A549 treated with dexamethasone at 1 μM for 4 hours (cell line): Measurements from ENCODE around the gene PPCS. TPM values are rescaled to one million over a fixed set of nuclear protein-coding genes. Genes with fewer than 3 reads are reported as not detected.

ENCODE experiments used
- total RNA-seq: library from RNA; stranded (reverse); fragments of 200-300 nt; extraction: Qiagen RNA extraction; gene quantifications from 5 replicates; pipeline ENCODE4 v1.2.3, GENCODE V29; 2022

Gene PPCS
- 35.7 to 43.2 TPM (median 37.4 TPM) in 5 replicates for total RNA-seq

DNA sequence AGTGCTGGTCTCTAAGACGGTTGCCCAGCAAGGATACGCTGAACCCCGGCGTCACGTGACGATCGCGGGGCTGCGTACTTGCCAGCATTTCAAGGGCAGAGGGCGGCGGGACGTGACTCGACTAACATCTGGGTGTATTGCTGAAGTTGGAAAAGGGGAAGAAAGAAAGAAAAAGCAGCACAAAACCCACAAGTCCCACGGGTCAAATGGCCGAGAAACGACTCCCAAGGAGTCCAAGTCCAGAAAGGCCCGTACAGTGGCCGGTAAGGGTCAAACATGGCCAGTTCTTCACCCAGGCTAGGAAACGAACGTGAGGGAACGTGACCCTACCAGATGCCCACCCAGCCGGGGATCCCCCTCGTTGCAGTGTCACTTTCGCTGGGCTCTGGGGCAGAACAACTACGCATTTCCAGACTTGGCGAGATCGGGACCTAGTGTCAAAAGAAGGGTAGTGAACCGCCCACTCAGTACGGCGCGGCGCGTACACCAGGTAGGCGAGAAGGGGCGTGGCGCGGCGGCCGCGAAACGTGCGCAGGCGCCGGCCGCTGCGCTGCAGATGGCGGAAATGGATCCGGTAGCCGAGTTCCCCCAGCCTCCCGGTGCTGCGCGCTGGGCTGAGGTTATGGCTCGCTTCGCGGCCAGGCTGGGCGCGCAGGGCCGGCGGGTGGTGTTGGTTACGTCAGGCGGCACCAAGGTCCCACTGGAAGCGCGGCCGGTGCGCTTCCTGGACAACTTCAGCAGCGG lies at the start of gene PPCS, which contains the start of gene ZMYND12:
PPCS (plus strand) TSS at position 534 of the 744 bp plus-strand sequence; CDS start at position 557, 23 bp downstream.
ZMYND12 (minus strand) TSS at position 13 of the 744 bp plus-strand sequence. CDS start 25 bp downstream, outside the sequence.

DNA sequence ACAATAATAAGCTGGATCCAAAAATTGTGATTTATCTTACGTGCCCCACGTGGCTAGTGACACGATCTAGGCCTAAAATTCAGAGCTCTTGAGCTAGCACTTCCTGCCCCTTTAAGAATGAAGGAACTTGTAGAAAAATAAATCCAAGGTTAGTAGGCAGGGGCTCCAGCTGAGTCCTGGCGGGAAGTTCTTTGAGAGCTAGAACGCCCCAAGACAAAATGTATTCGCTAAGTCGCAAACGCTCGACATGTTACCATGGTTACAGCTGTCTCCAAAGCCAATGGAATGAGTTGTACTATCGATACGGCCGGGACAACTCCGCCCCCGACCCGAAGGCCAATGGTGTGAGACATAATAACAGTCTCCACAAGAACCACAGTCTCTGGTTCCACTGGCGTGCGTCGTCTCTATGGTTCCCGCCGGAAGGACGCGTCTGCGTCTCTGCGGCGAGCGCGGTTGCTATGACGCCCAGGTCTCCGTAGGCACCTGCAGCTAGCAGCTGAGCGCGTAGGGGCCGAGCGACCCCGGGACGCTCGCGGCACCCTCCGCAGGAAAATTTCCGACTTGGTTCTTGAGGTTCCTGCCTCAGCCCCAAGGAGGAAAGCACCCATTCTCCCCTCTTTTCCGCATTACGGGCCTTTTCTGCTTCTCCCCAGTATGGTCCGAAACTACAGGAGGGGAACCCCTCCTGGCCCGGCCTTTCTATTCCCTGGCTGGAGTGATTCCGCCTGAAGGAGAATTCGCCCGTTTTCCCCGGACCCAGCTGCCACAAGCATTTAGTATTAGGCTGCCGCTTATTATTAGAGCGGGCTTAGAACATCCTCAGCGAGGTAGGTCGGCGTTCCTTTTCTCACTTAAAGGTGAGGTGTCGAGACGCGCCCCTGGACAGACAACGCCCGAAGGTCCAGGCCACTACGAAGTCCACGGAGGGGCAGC lies 6.8 kb downstream of the PPCS start, which contains the start of gene CCDC30:
CCDC30 (plus strand) TSS at position 459 of the 936 bp plus-strand sequence. CDS start 17,266 bp downstream, outside the sequence.

Other genes with a start within 250 kb of the PPCS start
- gene FOXJ3, start 121.3 kb upstream of the PPCS start, total RNA-seq: 15.3 to 23.4 TPM (median 20.8 TPM) in 5 replicates
- gene RIMKLA, start 75.8 kb upstream of the PPCS start, total RNA-seq: 0.25 to 0.98 TPM (median 0.47 TPM) in 5 replicates
- 0.27 to 0.69 TPM (median 0.39 TPM) in 5 replicates for gene ZMYND12, start 521 bp upstream of the PPCS start, total RNA-seq
- 0.23 to 1.5 TPM (median 0.56 TPM) in 5 replicates for gene CCDC30, start 6.7 kb downstream of the PPCS start, total RNA-seq
- 58.4 to 75.0 TPM (median 61.8 TPM) in 5 replicates for gene PPIH, start 201.9 kb downstream of the PPCS start, total RNA-seq
- 759 to 914 TPM (median 874 TPM) in 5 replicates for gene YBX1, start 225.9 kb downstream of the PPCS start, total RNA-seq